Adrenal gland (tissue), 5 donors: ENCODE results near the gene TMEM125.

Experiments
- POLR2A ChIP-seq, 2 donors: fragments of 450-650 bp; IDR thresholded peaks; one replicate each; pipeline ENCODE4 v1.6.1; 2017; ENCODE audit warnings: antibody characterized with exemption in 2 of 2, mild to moderate bottlenecking in 2 of 2, moderate library complexity in 1 of 2
- TF ChIP-seq, protein P1 (sequence below), 6 experiments: fragments of 450-650 bp in 4 of 6; fragments of 200-600 bp in 2 of 6; sonication (generic) in 1 of 6; IDR thresholded peaks; 1 replicate in 5 of 6; 2 replicates in 1 of 6; pipeline versions ENCODE4 v1.5.1 to v1.8.0; 2016 to 2021; ENCODE audit warnings: antibody characterized with exemption in 6 of 6, mild to moderate bottlenecking in 2 of 6, moderate library complexity in 1 of 6
- donor health status: DM: no; HTN: no; CAD: no.

GRCh38 chr1:43237121-43237520, 32.7 kb upstream of the TMEM125 start:
- TF ChIP-seq, protein P1, sequence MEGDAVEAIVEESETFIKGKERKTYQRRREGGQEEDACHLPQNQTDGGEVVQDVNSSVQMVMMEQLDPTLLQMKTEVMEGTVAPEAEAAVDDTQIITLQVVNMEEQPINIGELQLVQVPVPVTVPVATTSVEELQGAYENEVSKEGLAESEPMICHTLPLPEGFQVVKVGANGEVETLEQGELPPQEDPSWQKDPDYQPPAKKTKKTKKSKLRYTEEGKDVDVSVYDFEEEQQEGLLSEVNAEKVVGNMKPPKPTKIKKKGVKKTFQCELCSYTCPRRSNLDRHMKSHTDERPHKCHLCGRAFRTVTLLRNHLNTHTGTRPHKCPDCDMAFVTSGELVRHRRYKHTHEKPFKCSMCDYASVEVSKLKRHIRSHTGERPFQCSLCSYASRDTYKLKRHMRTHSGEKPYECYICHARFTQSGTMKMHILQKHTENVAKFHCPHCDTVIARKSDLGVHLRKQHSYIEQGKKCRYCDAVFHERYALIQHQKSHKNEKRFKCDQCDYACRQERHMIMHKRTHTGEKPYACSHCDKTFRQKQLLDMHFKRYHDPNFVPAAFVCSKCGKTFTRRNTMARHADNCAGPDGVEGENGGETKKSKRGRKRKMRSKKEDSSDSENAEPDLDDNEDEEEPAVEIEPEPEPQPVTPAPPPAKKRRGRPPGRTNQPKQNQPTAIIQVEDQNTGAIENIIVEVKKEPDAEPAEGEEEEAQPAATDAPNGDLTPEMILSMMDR (IDR thresholded peaks at IDR 0.05) = no peak
- TF ChIP-seq POLR2A (IDR thresholded peaks at IDR 0.05) = no peak
